HG02870 (cell line): Measurements from ENCODE around the gene SLC5A10.
"Not testable (repeated sequence)": the region's sequence is repeated elsewhere in the genome, so short reads cannot be mapped to it uniquely, and the experiment has no call there.

Experiments
- ATAC-seq: cut with Tn5 transposase; IDR thresholded peaks from one replicate; pipeline ENCODE4 v1.9.1; 2021; ENCODE audit warnings: mild to moderate bottlenecking, moderate library complexity; ENCODE audit not compliant: unreplicated experiment

SLC5A10 gene

GRCh38 chr17:18951941-18952842 is at the start of gene SLC5A10:
TSS of gene SLC5A10 (plus strand) at chr17:18952165. CDS start at chr17:18952206, 41 bp downstream.
- ATAC-seq: no peak

DNA sequence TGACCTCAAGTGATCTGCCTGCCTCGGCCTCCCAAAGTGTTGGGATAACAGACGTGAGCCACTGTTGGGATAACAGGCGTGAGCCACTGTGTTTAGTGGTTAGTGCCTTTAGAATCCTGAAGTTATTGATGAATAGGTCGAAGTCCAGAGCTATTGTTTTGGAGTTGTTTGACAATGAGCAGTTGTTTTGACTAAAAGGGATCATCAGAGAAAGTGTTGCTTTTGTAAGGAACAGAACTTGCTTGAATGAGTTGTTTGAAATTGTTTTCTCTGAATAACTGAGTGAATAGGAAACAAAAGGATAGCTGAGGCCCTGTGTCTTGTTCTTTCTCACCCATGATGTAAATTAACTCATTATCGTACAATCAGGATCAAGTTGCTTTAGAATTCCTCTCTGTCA is 47.5 kb upstream of the SLC5A10 start:
- ATAC-seq: no peak

- no peak for ATAC-seq
Measured at GRCh38 chr17:18905226-18905625, 46.7 kb upstream of the SLC5A10 start.

GRCh38 chr17:18910326-18910725 is 41.6 kb upstream of the SLC5A10 start:
- no peak for ATAC-seq

DNA sequence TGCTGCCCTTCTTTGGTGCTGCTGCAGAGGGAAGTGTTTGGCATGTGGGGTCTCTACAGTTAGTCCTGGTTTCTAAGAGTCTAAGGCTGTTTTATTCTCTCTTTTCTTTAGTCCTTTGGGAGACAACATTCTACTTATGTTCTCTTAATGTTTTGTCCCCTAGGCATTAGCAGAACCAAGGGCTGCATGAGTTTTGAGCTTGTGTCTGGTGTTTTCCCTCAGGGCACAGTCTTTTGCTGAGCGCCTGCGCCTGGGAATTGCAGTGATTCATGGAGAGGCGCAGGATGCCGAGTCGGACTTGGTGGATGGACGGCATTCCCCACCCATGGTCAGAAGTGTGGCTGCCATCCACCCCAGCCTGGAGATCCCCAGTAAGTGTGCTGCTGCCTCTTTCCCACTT is 41.1 kb upstream of the SLC5A10 start:
- no peak for ATAC-seq

DNA sequence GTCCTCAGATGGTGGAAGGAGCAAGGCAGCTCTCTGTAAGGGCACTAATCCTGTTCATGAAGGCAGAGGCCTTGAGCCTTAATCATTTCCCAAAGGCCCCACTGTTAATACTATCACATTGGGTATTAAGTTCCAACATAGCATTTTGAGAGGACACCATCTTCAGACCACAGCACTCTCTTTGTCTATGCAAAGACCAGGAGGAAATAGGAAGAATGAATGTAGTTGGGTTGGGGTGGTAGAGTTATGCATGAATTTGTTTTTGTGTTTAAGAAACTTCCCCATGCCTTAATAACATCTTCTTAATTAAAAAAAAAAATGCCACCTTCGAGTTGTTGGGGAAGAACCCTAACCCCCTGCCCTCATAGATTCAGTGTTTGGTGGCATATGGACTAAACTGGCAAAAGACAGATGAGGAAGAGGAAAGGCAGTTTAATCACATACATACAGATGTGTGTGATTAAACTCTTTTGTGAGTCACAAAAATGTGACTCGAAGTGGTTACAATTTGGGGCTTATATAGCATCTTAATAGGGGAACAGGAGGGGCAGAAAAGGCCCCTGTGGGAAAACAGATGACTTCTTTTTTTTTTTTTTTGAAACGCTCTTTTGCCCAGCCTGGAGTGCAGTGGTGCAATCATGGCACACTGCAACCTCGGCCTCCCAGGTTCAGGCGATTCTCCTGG is 35.0 kb upstream of the SLC5A10 start:
- no peak for ATAC-seq

DNA sequence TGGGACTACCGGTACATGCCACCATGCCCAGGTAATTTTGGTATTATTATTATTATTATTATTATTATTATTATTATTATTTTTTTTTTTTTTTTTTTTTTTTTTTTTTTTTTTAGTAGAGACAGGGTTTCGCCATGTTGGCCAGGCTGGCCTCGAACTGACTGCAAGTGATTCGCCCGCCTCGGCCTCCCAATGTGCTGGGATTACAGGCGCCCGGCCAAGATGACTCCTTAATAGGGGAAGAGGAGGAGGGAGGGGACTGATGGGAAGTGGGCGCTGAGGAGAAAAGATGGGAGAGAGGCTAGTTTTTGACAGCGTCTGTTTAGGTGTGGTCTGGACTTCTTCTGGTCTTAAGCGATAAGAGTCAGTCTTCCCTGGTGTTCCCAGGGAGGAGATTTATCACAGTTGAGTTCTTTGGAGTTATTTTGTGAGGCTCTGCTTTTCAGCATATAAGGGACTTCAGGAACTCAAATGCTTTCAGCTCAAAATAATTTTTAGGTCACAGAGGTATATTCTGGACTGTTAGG is 34.4 kb upstream of the SLC5A10 start:
- ATAC-seq: no peak

DNA sequence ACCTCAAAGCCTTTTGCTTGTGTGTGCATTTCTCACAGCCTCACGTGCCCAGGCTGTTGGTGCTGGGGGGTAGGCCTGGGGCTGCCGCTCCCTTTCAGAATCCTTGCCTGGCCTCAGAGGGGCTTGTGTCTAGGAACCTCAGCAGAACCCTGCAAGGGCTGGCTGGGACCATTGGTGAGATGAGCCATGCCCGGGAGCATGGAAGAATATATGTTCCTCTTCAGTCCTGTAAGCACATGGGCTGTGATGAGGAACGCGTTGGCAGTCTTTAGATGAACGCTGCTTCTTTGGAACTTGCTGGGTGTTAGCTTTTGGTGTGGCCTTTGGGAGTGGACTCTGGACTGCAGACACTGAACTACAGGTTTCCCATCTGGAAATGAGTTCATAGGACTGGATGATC is 32.0 kb upstream of the SLC5A10 start:
- ATAC-seq: no peak

GRCh38 chr17:18920911-18921441 is 31.0 kb upstream of the SLC5A10 start:
- ATAC-seq: no peak

GRCh38 chr17:18921485-18921884 is 30.5 kb upstream of the SLC5A10 start:
- peak; percentile 6 for ATAC-seq

GRCh38 chr17:18921912-18922451 is 30.0 kb upstream of the SLC5A10 start:
- peak; percentile 67 for ATAC-seq

DNA sequence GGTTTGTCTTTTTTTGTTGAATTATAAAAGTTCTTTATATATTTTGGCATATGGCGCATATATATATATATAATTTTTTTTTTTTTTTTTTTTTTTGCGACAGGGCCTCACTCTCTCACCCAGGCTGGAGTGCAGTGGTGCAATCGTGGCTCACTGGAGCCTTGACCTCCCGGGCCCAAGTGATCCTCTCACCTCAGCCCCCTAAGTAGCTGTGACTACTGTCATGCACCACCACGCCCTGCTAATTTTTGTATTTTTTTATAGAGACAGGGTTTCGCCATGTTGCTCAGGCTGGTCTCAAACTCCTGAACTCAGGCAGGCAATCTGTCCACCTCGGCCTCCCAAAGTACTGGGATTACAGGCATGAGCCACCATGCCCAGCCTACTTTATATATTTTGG is 29.4 kb upstream of the SLC5A10 start:
- ATAC-seq: not testable (repeated sequence)

DNA sequence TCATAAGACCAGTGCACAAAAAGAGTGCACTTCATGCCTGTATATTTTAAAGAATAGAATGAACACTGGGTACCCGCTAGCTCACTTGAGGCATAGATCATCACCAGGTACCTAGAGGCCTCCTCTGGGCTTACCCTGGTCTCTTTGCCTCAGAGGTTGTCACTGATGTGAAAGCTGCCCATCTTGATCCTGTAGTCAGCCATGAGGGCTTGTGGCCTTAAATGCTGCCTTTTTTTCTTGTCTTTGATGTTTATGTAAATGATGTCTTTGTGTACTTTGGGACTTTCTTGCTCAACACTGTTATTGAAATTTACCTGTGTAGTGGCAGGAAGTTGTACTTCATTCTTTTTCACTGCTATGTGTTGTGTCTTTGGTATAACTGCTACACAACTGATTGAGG is 26.8 kb upstream of the SLC5A10 start:
- ATAC-seq: no peak

GRCh38 chr17:18928628-18929125 is 23.3 kb upstream of the SLC5A10 start:
- ATAC-seq: no peak

DNA sequence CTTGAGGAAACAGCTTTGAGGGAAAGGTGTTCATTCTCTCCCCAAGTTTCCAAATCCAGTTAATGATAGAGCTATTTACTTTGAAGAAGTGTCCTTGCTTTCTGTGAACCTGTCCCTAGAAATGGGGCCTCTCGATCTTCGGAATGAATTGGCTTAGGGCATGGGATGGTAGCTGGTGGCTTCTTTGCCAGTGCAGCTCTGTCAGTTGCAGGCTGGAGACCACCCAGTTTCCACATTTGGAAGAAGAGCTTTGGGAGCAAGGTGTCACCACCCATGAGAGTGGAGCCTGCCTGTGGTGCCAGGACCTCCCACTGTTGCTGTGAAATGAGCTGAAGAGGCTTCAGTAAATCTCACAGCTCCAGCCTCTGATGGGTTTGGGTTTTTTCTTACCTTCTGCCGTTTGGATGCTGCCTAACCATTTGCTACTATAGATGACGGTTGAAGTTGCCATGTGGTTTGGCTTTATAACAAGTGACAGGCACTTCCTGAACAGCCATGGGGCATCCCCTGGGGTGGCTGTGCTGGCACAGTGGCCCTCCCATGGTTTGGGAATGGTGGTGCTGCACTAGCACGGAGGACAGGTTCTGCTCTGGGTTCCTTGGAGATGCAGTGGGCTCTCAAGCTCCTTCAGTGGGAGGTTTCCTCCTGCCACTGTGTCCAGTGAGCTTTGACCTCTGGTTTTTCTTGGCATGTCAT is 19.5 kb upstream of the SLC5A10 start:
- no peak for ATAC-seq

DNA sequence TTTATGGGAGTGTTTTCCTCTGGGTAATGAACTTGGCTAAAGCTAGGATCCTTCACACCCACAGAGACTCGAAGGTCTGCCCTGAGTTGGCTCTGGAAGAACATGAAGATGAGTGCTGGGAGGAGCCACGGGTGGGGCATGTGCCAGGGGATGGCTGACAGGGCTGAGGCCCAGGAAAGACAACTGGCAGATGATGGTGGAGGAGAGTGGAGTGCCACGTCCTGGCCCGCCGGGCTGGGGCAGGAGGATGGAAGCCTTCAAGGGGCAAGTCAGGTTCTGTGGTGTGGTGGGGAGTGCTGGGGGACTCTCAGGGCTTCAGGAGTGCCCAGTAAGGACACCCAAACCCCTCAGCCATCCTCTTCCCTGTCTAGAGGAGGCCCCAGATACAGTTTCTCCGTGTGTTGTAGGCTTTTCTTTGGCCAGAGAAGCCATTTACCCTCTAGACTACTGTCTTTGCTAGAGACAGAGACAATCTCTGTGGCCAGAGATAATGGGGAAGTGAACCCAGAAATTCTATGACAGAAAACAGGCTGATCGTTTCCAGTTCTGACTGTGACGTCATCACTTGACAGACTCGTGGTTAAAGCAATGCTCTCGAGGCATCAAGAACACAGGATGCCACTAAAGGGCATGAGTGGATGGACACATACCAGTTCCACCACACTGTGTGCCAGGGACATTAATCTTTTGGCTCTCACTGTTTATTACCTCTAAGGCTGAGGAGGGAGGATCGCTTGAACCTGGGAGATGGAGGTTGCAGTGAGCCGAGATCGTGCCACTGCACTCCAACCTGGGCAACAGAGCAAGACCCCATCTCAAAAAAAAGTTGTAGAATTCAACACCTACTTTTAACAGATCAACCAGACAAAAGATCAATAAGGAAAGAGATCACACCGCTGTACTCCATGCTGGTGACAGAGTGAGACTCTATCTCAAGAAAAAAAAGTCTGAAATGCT is 18.6 kb upstream of the SLC5A10 start:
- no peak for ATAC-seq

GRCh38 chr17:18937981-18938691 is 13.8 kb upstream of the SLC5A10 start:
- ATAC-seq: no peak

- ATAC-seq: no peak
Measured at GRCh38 chr17:18938692-18939023, 13.3 kb upstream of the SLC5A10 start.

- no peak for ATAC-seq
Measured at GRCh38 chr17:18944646-18945045, 7.3 kb upstream of the SLC5A10 start.
